Caco-2 (cell line): ENCODE measurements around the gene TMEM115. TPM values are rescaled to one million over a fixed set of nuclear protein-coding genes. Genes with fewer than 3 reads are reported as not detected.

Experiments
- BruUV-seq: library from RNA; stranded (reverse); fragments of 400-500 nt; replicated peaks from 2 replicates; lab custom pipeline; 2021; lab: Mats Ljungman, UMichigan
- CTCF ChIA-PET: fragments of 300-600 bp; sonication (Branson Sonifier 250); formaldehyde crosslinking; loops from one replicate; lab custom pipeline; 2022; ENCODE audit warnings: antibody characterized with exemption; lab: Charles Lee
- POLR2A ChIA-PET: fragments of 300-600 bp; sonication (Branson Sonifier 250); formaldehyde crosslinking; loops from one replicate; lab custom pipeline; 2022; ENCODE audit warnings: antibody characterized with exemption; lab: Charles Lee
- DNase-seq, 2 experiments: peaks; one replicate each; pipeline versions ENCODE4 v3.0.0 to v3.0.0-alpha.2; 2020 to 2022
- H3K27me3 ChIP-seq: replicated peaks from 2 replicates; pipeline ENCODE4 v1.6.0; 2011; ENCODE audit warnings: low read length; ENCODE audit not compliant: control insufficient read depth, insufficient read depth
- H3K36me3 ChIP-seq: 2 replicates; pipeline ENCODE4 v1.5.1; 2011; ENCODE audit warnings: low read length; ENCODE audit not compliant: control insufficient read depth, insufficient read depth
- H3K4me1 ChIP-seq: fragments of 250-450 bp; sonication (Bioruptor Pico); 2 replicates; pipeline ENCODE4 v1.5.1; 2020; ENCODE audit warnings: mild to moderate bottlenecking
- H3K4me3 ChIP-seq: 2 replicates; pipeline ENCODE4 v1.5.1; 2011; ENCODE audit warnings: low read depth, mild to moderate bottlenecking, control low read depth, low read length
- H3K9me3 ChIP-seq: fragments of 250-450 bp; sonication (Bioruptor Pico); 2 replicates; pipeline ENCODE4 v1.5.1; 2020; ENCODE audit warnings: mild to moderate bottlenecking, moderate library complexity
- H3K27ac Mint-ChIP-seq: one replicate; pipeline ENCODE4 v1.8.0; 2022; ENCODE audit warnings: mixed read lengths; ENCODE audit not compliant: unreplicated experiment
- H3K27me3 Mint-ChIP-seq: one replicate; pipeline ENCODE4 v1.8.0; 2022; ENCODE audit warnings: mixed read lengths; ENCODE audit not compliant: insufficient read depth, unreplicated experiment
- H3K36me3 Mint-ChIP-seq: one replicate; pipeline ENCODE4 v1.8.0; 2022; ENCODE audit warnings: mild to moderate bottlenecking, mixed read lengths; ENCODE audit not compliant: insufficient read depth, unreplicated experiment
- H3K4me1 Mint-ChIP-seq: one replicate; pipeline ENCODE4 v1.8.0; 2022; ENCODE audit warnings: low read depth, mixed read lengths; ENCODE audit not compliant: unreplicated experiment
- H3K4me3 Mint-ChIP-seq: one replicate; pipeline ENCODE4 v1.8.0; 2022; ENCODE audit warnings: mild to moderate bottlenecking, moderate library complexity, mixed read lengths; ENCODE audit not compliant: unreplicated experiment
- H3K9me3 Mint-ChIP-seq: one replicate; pipeline ENCODE4 v1.8.0; 2022; ENCODE audit warnings: mixed read lengths; ENCODE audit not compliant: unreplicated experiment
- CTCF ChIP-seq, 2 experiments: fragments of 200-600 bp in 1 of 2; IDR thresholded peaks; 1 replicate in 1 of 2; 2 replicates in 1 of 2; pipeline versions ENCODE4 v1.5.1 to v1.8.0; 2011 to 2022; ENCODE audit warnings: antibody characterized with exemption in 1 of 2, control low read depth in 1 of 2, inconsistent platforms in 1 of 2, low read depth in 1 of 2, low read length in 1 of 2, mild to moderate bottlenecking in 1 of 2, moderate library complexity in 1 of 2; ENCODE audit not compliant: insufficient read depth in 1 of 2, severe bottlenecking in 1 of 2, unreplicated experiment in 1 of 2
- intact Hi-C: fragments of 100-400 bp; cut with micrococcal nuclease; formaldehyde crosslinking; loops from one replicate; pipeline ENCODE4 v1.10.0; 2022; ENCODE audit not compliant: unreplicated experiment
- total RNA-seq: library from RNA; stranded (reverse); gene quantifications from 2 replicates; pipeline ENCODE4 v1.2.3, GENCODE V29; 2022

The TMEM115 gene
- total RNA-seq, 1 experiment from 2014 or later: 23.9 TPM

GRCh38 chr3:50358355-50358910 lies 888 bp downstream of the TMEM115 start:
- intact Hi-C loops: no loop called here

DNA sequence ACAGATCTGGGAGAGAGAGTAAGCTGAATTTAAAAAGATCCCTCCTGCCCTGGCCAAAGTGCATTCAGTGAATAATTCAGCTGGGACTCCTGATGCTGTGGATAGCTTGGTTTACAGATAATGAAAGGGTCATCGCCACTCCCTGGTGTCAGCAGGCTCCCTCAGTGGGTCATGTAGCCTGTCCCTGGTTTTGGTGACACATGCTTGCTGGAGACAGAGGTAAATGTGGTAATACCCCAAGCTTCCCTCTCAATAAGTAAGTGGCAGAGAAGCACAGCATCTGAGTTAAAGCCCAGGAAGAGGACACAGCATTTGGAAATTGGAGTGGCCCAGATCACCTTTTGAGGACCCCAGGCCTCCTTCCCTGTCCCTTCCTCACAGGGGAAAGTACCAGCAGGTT lies 1.8 kb downstream of the TMEM115 start:
- Histone ChIP-seq H3K4me3 (no peak overlapping the region), H3K36me3 (peaks cover 1% of the 10 kb centered on the region; the same call in 1 of the 2 replicates), H3K27me3 (no peaks in the 10 kb centered on the region), H3K4me1 (peaks cover 25% of the 10 kb centered on the region), H3K9me3 (no peaks in the 10 kb centered on the region)
- Mint-ChIP-seq H3K36me3 (peaks cover 31% of the 10 kb centered on the region), H3K27me3 (no peaks in the 10 kb centered on the region), H3K27ac (no peak overlapping the region), H3K9me3 (no peaks in the 10 kb centered on the region), H3K4me3 (peak overlapping the region; percentile 92), H3K4me1 (peaks cover 4% of the 10 kb centered on the region)
- CTCF ChIA-PET: interaction anchor here (0.8 kb wide), 1 partner anchor 20 kb away, joined by 3 read pairs; no protein-coding TSS in a partner anchor
- TF ChIP-seq CTCF (IDR thresholded peaks at IDR 0.05; ENCODE audit: insufficient read depth in 1 of 2, low read depth in 1 of 2, low read length in 1 of 2, severe bottlenecking in 1 of 2, unreplicated experiment in 1 of 2): no peak
- no TSS peak for BruUV-seq
- intact Hi-C loops: no loop called here
- no peak for DNase-seq
- POLR2A ChIA-PET: interaction anchor here (1.0 kb wide), 1 partner anchor 20 kb away, joined by 3 read pairs; no protein-coding TSS in a partner anchor

More at GRCh38 chr3:50358355-50358910, 888 bp downstream of the TMEM115 start:
- Mint-ChIP-seq H3K36me3 (peaks cover 31% of the 10 kb centered on the region), H3K4me3 (peak overlapping the region; percentile 92), H3K4me1 (peaks cover 4% of the 10 kb centered on the region), H3K27me3 (no peaks in the 10 kb centered on the region), H3K9me3 (no peaks in the 10 kb centered on the region), H3K27ac (peak overlapping the region; percentile 86)
- H3K9me3 ChIP-seq: no peaks in the 10 kb centered on the region
- H3K4me3 ChIP-seq: peak overlapping the region; percentile 61
- ChIA-PET CTCF (no interaction called here), POLR2A (no interaction called here)
- no TSS peak for BruUV-seq
- H3K4me1 ChIP-seq: peaks cover 25% of the 10 kb centered on the region
- H3K27me3 ChIP-seq: no peaks in the 10 kb centered on the region
- TF ChIP-seq CTCF (IDR thresholded peaks at IDR 0.05; ENCODE audit: insufficient read depth in 1 of 2, low read depth in 1 of 2, low read length in 1 of 2, severe bottlenecking in 1 of 2, unreplicated experiment in 1 of 2): no peak
- no peak for DNase-seq
- peaks cover 1% of the 10 kb centered on the region; the same call in 1 of the 2 replicates for H3K36me3 ChIP-seq

DNA sequence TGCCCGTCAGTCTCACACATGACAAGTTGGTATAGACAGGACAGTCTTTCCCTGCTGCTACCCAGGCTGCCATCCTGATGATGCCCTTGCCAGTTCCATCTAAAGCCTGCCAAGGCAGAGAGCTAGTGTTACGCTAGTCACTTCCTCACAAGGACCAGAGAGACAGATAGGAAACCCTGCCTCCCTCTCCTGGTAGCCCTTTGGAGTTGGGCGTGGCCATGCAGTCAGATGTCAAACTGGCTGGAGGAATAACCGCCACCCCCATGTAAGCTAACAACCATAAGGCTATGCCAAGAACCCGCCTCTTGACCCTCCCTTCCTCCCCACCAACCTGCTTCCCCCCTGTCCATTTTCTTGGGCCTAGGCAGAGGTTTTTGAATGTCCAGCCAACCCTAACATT lies 2.8 kb downstream of the TMEM115 start:
- Mint-ChIP-seq H3K27ac (no peak overlapping the region), H3K4me3 (no peak overlapping the region), H3K27me3 (no peaks in the 10 kb centered on the region), H3K36me3 (peaks cover 31% of the 10 kb centered on the region), H3K9me3 (no peaks in the 10 kb centered on the region), H3K4me1 (peaks cover 6% of the 10 kb centered on the region)
- ChIA-PET POLR2A (interaction anchor here (1.2 kb wide), 1 partner anchor 20 kb away, joined by 3 read pairs; no protein-coding TSS in a partner anchor), CTCF (interaction anchor here (0.8 kb wide), 1 partner anchor 19 kb away, joined by 3 read pairs; no protein-coding TSS in a partner anchor)
- no peaks in the 10 kb centered on the region for H3K9me3 ChIP-seq
- BruUV-seq: no TSS peak
- peaks cover 1% of the 10 kb centered on the region; the same call in 1 of the 2 replicates for H3K36me3 ChIP-seq
- intact Hi-C loops: no loop called here
- no peaks in the 10 kb centered on the region for H3K27me3 ChIP-seq
- H3K4me1 ChIP-seq: peaks cover 25% of the 10 kb centered on the region
- no peak for TF ChIP-seq CTCF (IDR thresholded peaks at IDR 0.05; ENCODE audit: insufficient read depth in 1 of 2, low read depth in 1 of 2, low read length in 1 of 2, severe bottlenecking in 1 of 2, unreplicated experiment in 1 of 2)
- H3K4me3 ChIP-seq: no peak overlapping the region
- DNase-seq: no peak
